HEK293 (cell line): ENCODE results near the gene STK16.
A peak's percentile ranks its signal among the peaks of the same experiment; 100 is the strongest.

Experiments used
- CTCF ChIA-PET: fragments of 350-600 bp; formaldehyde crosslinking; extraction: SDS; loops from one replicate; lab custom pipeline; 2021; ENCODE audit warnings: antibody characterized with exemption; lab: Yijun Ruan, JAX
- POLR2A ChIA-PET: fragments of 300-600 bp; formaldehyde crosslinking; extraction: SDS; loops from one replicate; lab custom pipeline; 2020; ENCODE audit warnings: antibody characterized with exemption, inconsistent platforms; lab: Yijun Ruan, JAX
- H3K27ac ChIP-seq: fragments of 200-500 bp; sonication (Bioruptor generic); 2 replicates; pipeline ENCODE4 v1.5.1; 2014; ENCODE audit warnings: low read depth, low read length, control low read depth, inconsistent platforms; ENCODE audit errors: extremely low read depth
- H3K36me3 ChIP-seq, 2 experiments: fragments of 200-500 bp in 1 of 2; sonication (Bioruptor generic) in 1 of 2; 1 replicate in 1 of 2; 2 replicates in 1 of 2; pipeline ENCODE4 v1.5.1; 2014 to 2017; ENCODE audit warnings: inconsistent platforms in 2 of 2, low read length in 2 of 2; ENCODE audit not compliant: control insufficient read depth in 2 of 2, insufficient read depth in 1 of 2
- H3K4me1 ChIP-seq: fragments of 200-500 bp; sonication (Bioruptor generic); 2 replicates; pipeline ENCODE4 v1.5.1; 2014; ENCODE audit warnings: mild to moderate bottlenecking, low read length, inconsistent platforms; ENCODE audit not compliant: control insufficient read depth, insufficient read depth
- H3K4me3 ChIP-seq: 2 replicates; pipeline ENCODE4 v1.5.1; 2011; ENCODE audit warnings: low read depth, mild to moderate bottlenecking, control low read depth, low read length, moderate library complexity
- H3K9me3 ChIP-seq: fragments of 200-500 bp; sonication (Bioruptor generic); 2 replicates; pipeline ENCODE4 v1.5.1; 2014; ENCODE audit warnings: low read depth, low read length, inconsistent platforms; ENCODE audit not compliant: control insufficient read depth, insufficient read depth
- HOXC10 ChIP-seq: sonication (generic); formaldehyde crosslinking; IDR thresholded peaks from 2 replicates; pipeline ENCODE4 v1.8.1; 2023; ENCODE audit warnings: mild to moderate bottlenecking, missing genetic modification reagents
- KLF9 ChIP-seq: fragments of 450-650 bp; formaldehyde crosslinking; IDR thresholded peaks from 2 replicates; pipeline ENCODE4 v1.5.1; 2016; ENCODE audit warnings: missing biosample characterization, missing genetic modification characterization, low read depth
- OVOL3 ChIP-seq: fragments of 450-650 bp; formaldehyde crosslinking; IDR thresholded peaks from 2 replicates; pipeline ENCODE4 v1.5.1; 2016; ENCODE audit warnings: missing biosample characterization, missing genetic modification characterization
- TRIM28 ChIP-seq: IDR thresholded peaks from 2 replicates; pipeline ENCODE4 v1.6.1; 2011; ENCODE audit warnings: low read length, control low read depth, borderline replicate concordance
- ZNF138 ChIP-seq: fragments of 450-650 bp; formaldehyde crosslinking; IDR thresholded peaks from 2 replicates; pipeline ENCODE4 v1.5.1; 2016; ENCODE audit warnings: missing biosample characterization, missing genetic modification characterization, borderline replicate concordance
- ZNF146 ChIP-seq: fragments of 450-650 bp; formaldehyde crosslinking; IDR thresholded peaks from 2 replicates; pipeline ENCODE4 v1.5.1; 2016; ENCODE audit warnings: missing biosample characterization, missing genetic modification characterization
- ZNF175 ChIP-seq: fragments of 450-650 bp; formaldehyde crosslinking; IDR thresholded peaks from 2 replicates; pipeline ENCODE4 v1.5.1; 2016; ENCODE audit warnings: missing biosample characterization, missing genetic modification characterization
- ZNF221 ChIP-seq: fragments of 450-650 bp; formaldehyde crosslinking; IDR thresholded peaks from 2 replicates; pipeline ENCODE4 v1.5.1; 2017; ENCODE audit warnings: missing biosample characterization, missing genetic modification characterization, borderline replicate concordance
- ZNF324 ChIP-seq: fragments of 450-650 bp; formaldehyde crosslinking; IDR thresholded peaks from 2 replicates; pipeline ENCODE4 v1.5.1; 2016; ENCODE audit warnings: missing biosample characterization, missing genetic modification characterization
- ZNF37A ChIP-seq: fragments of 450-650 bp; IDR thresholded peaks from 2 replicates; pipeline ENCODE4 v1.5.1; 2018; ENCODE audit warnings: missing biosample characterization, missing genetic modification characterization
- ZNF404 ChIP-seq: fragments of 450-650 bp; formaldehyde crosslinking; IDR thresholded peaks from 2 replicates; pipeline ENCODE4 v1.5.1; 2017; ENCODE audit warnings: missing biosample characterization, missing genetic modification characterization
- ZNF521 ChIP-seq: fragments of 450-650 bp; formaldehyde crosslinking; IDR thresholded peaks from 2 replicates; pipeline ENCODE4 v1.5.1; 2017; ENCODE audit warnings: missing biosample characterization, mild to moderate bottlenecking, missing genetic modification characterization
- ZNF529 ChIP-seq: fragments of 450-650 bp; formaldehyde crosslinking; IDR thresholded peaks from 2 replicates; pipeline ENCODE4 v1.5.1; 2017; ENCODE audit warnings: missing genetic modification characterization, missing biosample characterization; ENCODE audit not compliant: insufficient replicate concordance
- ZNF558 ChIP-seq: fragments of 450-650 bp; formaldehyde crosslinking; IDR thresholded peaks from 2 replicates; pipeline ENCODE4 v1.5.1; 2016; ENCODE audit warnings: missing biosample characterization, missing genetic modification characterization
- ZNF561 ChIP-seq: fragments of 450-650 bp; IDR thresholded peaks from 2 replicates; pipeline ENCODE4 v1.5.1; 2018; ENCODE audit warnings: missing biosample characterization, missing genetic modification characterization, borderline replicate concordance
- ZNF654 ChIP-seq: fragments of 450-650 bp; formaldehyde crosslinking; IDR thresholded peaks from 2 replicates; pipeline ENCODE4 v1.5.1; 2016; ENCODE audit warnings: low read depth, missing biosample characterization, missing genetic modification characterization
- ZSCAN30 ChIP-seq: fragments of 450-650 bp; IDR thresholded peaks from 2 replicates; pipeline ENCODE4 v1.5.1; 2018; ENCODE audit warnings: missing biosample characterization, mild to moderate bottlenecking, missing genetic modification characterization, moderate library complexity
- ZXDB ChIP-seq: fragments of 450-650 bp; formaldehyde crosslinking; IDR thresholded peaks from 2 replicates; pipeline ENCODE4 v1.5.1; 2016; ENCODE audit warnings: missing biosample characterization, missing genetic modification characterization
- TF ChIP-seq, protein P1 (sequence below): fragments of 450-650 bp; formaldehyde crosslinking; IDR thresholded peaks from 2 replicates; pipeline ENCODE4 v1.5.1; 2016; ENCODE audit warnings: missing biosample characterization, missing genetic modification characterization
- TF ChIP-seq, protein P2 (sequence below): fragments of 450-650 bp; formaldehyde crosslinking; IDR thresholded peaks from 2 replicates; pipeline ENCODE4 v1.5.1; 2017; ENCODE audit warnings: missing biosample characterization, missing genetic modification characterization
- TF ChIP-seq, protein P3 (sequence below): fragments of 450-650 bp; formaldehyde crosslinking; conservative IDR thresholded peaks from 2 replicates; pipeline ENCODE4 v1.5.1; 2016; ENCODE audit warnings: low read depth, missing biosample characterization, missing genetic modification characterization
- TF ChIP-seq, protein P4 (sequence below): fragments of 450-650 bp; formaldehyde crosslinking; IDR thresholded peaks from 2 replicates; pipeline ENCODE4 v1.5.1; 2016; ENCODE audit warnings: missing biosample characterization, missing genetic modification characterization
- TF ChIP-seq, protein P5 (sequence below): fragments of 450-650 bp; formaldehyde crosslinking; IDR thresholded peaks from 2 replicates; pipeline ENCODE4 v1.5.0; 2017; ENCODE audit warnings: missing biosample characterization, missing genetic modification characterization, borderline replicate concordance

STK16 gene

DNA sequence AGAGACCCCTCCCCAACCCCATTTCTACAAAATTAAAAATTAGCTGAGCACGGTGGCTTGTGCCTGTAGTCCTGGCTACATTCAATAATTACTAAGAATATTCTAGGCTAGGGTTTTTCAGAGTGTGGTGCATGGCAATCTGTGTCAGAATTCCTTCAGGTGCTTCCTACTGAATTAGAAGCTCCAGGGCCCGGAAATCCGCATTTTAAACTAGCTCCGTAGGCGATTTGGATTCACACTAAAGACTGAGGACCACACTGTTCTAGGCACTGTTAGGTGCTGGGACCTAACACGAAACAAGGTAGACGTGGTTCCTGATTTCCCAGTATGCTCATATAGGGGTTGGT, 39.3 kb upstream of the STK16 start:
- Histone ChIP-seq H3K36me3 (peaks cover 0 to 36% of the 10 kb centered on the region in 2 experiments; a peak in 2 of 3 replicates), H3K27ac (peak overlapping the region; percentile 61)

DNA sequence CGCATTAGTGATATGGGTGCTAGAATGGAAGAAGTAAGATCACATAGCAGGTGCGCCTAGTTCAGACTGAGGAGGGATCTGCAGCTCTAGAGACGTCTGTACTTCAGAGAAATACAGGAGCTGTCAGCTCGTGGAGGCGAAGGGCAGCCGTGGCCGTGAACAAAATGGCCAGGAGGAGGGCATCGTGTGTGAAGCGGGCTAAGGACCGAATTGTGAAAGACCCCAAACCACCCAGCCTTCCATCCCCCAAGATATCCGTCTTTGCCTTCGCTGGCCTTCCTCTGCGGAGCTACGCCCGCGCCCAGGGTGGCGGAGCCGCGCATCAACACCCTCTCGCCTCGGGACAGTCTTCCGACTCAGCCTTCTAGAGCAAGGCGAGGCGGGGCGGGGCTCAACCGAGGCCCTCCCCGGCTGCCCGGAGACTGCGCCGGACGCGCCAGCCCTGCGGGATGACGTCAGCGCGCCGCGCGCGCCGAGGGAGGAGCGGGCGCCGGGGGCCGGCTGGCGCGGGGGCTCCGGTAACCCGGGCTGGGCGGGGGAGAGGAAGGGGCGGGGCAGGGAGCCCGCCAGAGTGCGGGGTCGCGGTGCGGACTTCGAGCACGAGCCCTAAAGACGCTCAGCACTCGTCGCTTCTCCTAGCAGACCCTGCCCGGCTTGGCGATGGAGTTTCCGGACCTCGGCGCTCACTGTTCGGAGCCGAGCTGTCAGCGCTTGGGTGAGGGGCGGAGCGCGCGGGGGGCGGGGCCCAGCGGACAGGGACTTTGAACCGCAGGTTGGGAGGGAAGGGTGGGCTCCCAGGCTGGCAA, 38.7 kb upstream of the STK16 start, which contains the start of gene ZFAND2B:
Gene ZFAND2B (plus strand): TSS at position 455 of the 806 bp plus-strand sequence. CDS start 206 bp downstream, at position 661.
- H3K27ac ChIP-seq: peak within 1 kb of the TSS; percentile 61
- peaks cover 8% of the 10 kb centered on the region for H3K4me1 ChIP-seq
- H3K36me3 ChIP-seq: peaks cover 5 to 41% of the 10 kb centered on the region in 2 experiments; a peak in 2 of 3 replicates
- CTCF ChIA-PET: interaction anchor here (0.6 to 1.4 kb wide), 10 partner anchors 12 to 1980 kb away, joined by 3 to 5 read pairs (median 3); partner anchors contain the start of genes GLB1L and STK16
- H3K4me3 ChIP-seq: peak within 1 kb of the TSS; percentile 76
- POLR2A ChIA-PET: interaction anchor here (0.6 to 2.6 kb wide), 23 partner anchors 10 to 337 kb away, joined by 3 to 42 read pairs (median 4); partner anchors contain the start of genes ABCB6, ANKZF1, ATG9A and CNPPD1
- no peaks in the 10 kb centered on the region for H3K9me3 ChIP-seq
- TF ChIP-seq ZNF561 (tag by site-specific recombination): 0 out of 2 replicates have a peak, but pooled peaks have one; percentile 70
- peak; percentile 21; the same call in 1 of the 2 replicates for TF ChIP-seq ZSCAN30
- no peak for TF ChIP-seq ZNF37A (tag by site-specific recombination)
- TF ChIP-seq ZNF146 (tag by site-specific recombination): no peak
- TF ChIP-seq, protein P1, sequence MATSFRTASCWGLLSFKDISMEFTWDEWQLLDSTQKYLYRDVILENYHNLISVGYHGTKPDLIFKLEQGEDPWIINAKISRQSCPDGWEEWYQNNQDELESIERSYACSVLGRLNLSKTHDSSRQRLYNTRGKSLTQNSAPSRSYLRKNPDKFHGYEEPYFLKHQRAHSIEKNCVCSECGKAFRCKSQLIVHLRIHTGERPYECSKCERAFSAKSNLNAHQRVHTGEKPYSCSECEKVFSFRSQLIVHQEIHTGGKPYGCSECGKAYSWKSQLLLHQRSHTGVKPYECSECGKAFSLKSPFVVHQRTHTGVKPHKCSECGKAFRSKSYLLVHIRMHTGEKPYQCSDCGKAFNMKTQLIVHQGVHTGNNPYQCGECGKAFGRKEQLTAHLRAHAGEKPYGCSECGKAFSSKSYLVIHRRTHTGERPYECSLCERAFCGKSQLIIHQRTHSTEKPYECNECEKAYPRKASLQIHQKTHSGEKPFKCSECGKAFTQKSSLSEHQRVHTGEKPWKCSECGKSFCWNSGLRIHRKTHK (tag by site-specific recombination): no peak
- TF ChIP-seq TRIM28: no peak
- no peak for TF ChIP-seq ZNF175 (tag by site-specific recombination)
- TF ChIP-seq ZNF404 (tag by site-specific recombination): no peak
- no peak for TF ChIP-seq ZNF654 (tag by site-specific recombination)
- TF ChIP-seq ZNF521: no peak
- no peak for TF ChIP-seq OVOL3

More for the DNA sequence above, 39.3 kb upstream of the STK16 start:
- Histone ChIP-seq H3K9me3 (no peaks in the 10 kb centered on the region), H3K4me3 (peak overlapping the region; percentile 76), H3K4me1 (peaks cover 8% of the 10 kb centered on the region)
- POLR2A ChIA-PET: interaction anchor here (0.8 to 2.6 kb wide), 17 partner anchors 9 to 89 kb away, joined by 3 to 42 read pairs (median 4); partner anchors contain the start of genes ABCB6, ANKZF1, ATG9A and CNPPD1
- CTCF ChIA-PET: interaction anchor here (0.6 to 1.4 kb wide), 10 partner anchors 12 to 1981 kb away, joined by 3 to 5 read pairs (median 3); no protein-coding TSS in a partner anchor
- TF ChIP-seq ZNF138 (no peak), ZNF324 (tag by site-specific recombination) (no peak), KLF9 (no peak), HOXC10 (CRISPR knock-in tag) (no peak), ZNF221 (tag by site-specific recombination) (no peak), ZNF558 (tag by site-specific recombination) (no peak), ZXDB (no peak), ZNF529 (no peak)
- TF ChIP-seq, protein P2, sequence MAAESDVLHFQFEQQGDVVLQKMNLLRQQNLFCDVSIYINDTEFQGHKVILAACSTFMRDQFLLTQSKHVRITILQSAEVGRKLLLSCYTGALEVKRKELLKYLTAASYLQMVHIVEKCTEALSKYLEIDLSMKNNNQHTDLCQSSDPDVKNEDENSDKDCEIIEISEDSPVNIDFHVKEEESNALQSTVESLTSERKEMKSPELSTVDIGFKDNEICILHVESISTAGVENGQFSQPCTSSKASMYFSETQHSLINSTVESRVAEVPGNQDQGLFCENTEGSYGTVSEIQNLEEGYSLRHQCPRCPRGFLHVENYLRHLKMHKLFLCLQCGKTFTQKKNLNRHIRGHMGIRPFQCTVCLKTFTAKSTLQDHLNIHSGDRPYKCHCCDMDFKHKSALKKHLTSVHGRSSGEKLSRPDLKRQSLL: no peak
- TF ChIP-seq, protein P3, sequence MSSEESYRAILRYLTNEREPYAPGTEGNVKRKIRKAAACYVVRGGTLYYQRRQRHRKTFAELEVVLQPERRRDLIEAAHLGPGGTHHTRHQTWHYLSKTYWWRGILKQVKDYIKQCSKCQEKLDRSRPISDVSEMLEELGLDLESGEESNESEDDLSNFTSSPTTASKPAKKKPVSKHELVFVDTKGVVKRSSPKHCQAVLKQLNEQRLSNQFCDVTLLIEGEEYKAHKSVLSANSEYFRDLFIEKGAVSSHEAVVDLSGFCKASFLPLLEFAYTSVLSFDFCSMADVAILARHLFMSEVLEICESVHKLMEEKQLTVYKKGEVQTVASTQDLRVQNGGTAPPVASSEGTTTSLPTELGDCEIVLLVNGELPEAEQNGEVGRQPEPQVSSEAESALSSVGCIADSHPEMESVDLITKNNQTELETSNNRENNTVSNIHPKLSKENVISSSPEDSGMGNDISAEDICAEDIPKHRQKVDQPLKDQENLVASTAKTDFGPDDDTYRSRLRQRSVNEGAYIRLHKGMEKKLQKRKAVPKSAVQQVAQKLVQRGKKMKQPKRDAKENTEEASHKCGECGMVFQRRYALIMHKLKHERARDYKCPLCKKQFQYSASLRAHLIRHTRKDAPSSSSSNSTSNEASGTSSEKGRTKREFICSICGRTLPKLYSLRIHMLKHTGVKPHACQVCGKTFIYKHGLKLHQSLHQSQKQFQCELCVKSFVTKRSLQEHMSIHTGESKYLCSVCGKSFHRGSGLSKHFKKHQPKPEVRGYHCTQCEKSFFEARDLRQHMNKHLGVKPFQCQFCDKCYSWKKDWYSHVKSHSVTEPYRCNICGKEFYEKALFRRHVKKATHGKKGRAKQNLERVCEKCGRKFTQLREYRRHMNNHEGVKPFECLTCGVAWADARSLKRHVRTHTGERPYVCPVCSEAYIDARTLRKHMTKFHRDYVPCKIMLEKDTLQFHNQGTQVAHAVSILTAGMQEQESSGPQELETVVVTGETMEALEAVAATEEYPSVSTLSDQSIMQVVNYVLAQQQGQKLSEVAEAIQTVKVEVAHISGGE (tag by site-specific recombination): no peak
- TF ChIP-seq, protein P4, sequence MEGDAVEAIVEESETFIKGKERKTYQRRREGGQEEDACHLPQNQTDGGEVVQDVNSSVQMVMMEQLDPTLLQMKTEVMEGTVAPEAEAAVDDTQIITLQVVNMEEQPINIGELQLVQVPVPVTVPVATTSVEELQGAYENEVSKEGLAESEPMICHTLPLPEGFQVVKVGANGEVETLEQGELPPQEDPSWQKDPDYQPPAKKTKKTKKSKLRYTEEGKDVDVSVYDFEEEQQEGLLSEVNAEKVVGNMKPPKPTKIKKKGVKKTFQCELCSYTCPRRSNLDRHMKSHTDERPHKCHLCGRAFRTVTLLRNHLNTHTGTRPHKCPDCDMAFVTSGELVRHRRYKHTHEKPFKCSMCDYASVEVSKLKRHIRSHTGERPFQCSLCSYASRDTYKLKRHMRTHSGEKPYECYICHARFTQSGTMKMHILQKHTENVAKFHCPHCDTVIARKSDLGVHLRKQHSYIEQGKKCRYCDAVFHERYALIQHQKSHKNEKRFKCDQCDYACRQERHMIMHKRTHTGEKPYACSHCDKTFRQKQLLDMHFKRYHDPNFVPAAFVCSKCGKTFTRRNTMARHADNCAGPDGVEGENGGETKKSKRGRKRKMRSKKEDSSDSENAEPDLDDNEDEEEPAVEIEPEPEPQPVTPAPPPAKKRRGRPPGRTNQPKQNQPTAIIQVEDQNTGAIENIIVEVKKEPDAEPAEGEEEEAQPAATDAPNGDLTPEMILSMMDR (tag by site-specific recombination): no peak
- TF ChIP-seq, protein P5, sequence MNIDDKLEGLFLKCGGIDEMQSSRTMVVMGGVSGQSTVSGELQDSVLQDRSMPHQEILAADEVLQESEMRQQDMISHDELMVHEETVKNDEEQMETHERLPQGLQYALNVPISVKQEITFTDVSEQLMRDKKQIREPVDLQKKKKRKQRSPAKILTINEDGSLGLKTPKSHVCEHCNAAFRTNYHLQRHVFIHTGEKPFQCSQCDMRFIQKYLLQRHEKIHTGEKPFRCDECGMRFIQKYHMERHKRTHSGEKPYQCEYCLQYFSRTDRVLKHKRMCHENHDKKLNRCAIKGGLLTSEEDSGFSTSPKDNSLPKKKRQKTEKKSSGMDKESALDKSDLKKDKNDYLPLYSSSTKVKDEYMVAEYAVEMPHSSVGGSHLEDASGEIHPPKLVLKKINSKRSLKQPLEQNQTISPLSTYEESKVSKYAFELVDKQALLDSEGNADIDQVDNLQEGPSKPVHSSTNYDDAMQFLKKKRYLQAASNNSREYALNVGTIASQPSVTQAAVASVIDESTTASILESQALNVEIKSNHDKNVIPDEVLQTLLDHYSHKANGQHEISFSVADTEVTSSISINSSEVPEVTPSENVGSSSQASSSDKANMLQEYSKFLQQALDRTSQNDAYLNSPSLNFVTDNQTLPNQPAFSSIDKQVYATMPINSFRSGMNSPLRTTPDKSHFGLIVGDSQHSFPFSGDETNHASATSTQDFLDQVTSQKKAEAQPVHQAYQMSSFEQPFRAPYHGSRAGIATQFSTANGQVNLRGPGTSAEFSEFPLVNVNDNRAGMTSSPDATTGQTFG (tag by site-specific recombination): no peak
